Endothelial cell of hepatic sinusoid (primary cell): ENCODE results near the gene R3HCC1L.
"Not testable (repeated sequence)": the region's sequence is repeated elsewhere in the genome, so short reads cannot be mapped to it uniquely, and the experiment has no call there.

Experiments
- in situ Hi-C: cut with HindIII; loops from 2 replicates; pipeline ENCODE4 v1.10.0; 2017; ENCODE audit warnings: low sequenced_read_pairs

The R3HCC1L gene

DNA sequence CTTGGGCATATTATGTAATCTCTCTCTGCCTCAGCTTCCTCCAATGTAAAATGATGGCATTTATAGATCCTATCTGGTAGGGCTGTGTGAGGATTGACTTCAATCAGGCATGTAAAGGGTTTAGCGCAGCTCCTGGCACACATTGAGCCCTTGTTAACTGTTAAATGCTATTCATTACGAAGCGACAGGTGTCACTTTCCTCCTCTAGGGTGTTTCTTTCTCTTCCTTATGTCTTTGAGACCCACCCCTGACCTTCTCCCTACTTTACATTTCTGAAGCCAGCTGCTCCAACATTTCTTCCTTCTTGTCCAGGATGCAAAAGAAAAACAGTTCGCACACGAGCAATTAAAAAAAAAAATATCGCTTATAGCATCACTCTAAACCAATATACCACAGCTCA lies 5.7 kb upstream of the R3HCC1L start:
- in situ Hi-C loops: no loop called here

DNA sequence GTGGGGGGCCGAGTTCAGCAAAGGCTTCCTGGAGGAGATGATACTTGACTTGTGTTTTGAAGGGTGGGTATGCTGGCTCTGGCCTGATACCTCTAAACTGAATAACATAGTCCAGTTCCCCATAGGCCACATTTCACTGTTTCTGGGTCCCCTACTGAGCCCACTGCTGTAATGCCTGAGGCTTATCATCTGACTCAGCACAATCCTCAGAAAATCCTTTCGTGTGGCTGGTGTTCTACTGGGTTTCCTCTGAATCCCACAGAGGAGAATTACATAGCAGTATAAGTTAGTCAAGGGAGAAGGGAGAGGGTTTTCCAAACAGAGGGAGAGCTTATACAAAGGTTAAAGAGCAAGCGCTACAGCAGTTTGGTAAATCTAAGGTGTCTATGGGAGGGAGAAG lies 2.8 kb upstream of the R3HCC1L start:
- in situ Hi-C loops: no loop called here

DNA sequence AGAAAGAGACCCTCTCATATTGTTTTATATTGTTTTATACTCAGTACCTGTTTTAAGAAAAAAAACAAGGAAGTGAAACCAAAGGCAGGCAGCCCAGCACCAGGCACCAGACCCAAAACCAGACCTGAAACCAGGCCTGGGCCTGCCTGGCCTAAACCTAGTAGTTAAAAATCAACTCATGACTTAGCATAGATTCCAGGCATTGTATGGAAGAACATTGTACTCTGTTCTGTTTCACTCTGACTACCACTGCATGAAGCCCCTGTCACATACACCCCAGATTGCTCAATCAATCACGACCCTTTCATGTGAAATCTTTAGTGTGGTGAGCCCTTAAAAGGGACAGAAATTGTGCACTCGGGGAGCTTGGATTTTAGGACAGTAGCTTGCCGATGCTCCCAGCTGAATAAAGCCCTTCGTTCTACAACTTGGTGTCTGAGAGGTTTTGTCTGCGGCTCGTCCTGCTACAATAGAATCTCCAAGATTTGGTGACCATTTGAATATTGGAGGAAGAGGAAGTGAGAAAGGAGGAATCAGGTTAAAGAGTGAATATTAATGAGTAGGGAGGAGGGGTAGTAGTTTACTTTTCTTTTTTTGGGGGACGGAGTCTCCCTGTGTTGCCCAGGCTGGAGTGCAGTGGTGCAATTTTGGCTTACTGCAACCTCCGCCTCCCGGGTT lies 1.2 kb upstream of the R3HCC1L start:
- in situ Hi-C loops: not testable (repeated sequence)

DNA sequence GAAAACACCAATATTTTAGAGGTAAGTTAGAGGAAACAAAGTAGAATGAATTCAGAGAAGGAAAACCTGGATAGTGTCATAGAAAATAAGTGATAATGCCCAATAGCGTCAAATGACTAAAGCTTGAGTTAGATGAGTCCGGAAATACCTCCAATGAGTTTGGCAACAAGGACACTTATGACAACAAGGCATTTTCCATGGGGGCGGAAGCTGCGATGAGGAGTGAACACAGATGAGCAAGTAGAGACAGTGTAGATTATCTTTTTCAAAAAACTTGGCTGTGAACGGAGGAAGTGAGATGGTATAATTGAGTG lies 383 bp upstream of the R3HCC1L start:
- in situ Hi-C loops: no loop called here

DNA sequence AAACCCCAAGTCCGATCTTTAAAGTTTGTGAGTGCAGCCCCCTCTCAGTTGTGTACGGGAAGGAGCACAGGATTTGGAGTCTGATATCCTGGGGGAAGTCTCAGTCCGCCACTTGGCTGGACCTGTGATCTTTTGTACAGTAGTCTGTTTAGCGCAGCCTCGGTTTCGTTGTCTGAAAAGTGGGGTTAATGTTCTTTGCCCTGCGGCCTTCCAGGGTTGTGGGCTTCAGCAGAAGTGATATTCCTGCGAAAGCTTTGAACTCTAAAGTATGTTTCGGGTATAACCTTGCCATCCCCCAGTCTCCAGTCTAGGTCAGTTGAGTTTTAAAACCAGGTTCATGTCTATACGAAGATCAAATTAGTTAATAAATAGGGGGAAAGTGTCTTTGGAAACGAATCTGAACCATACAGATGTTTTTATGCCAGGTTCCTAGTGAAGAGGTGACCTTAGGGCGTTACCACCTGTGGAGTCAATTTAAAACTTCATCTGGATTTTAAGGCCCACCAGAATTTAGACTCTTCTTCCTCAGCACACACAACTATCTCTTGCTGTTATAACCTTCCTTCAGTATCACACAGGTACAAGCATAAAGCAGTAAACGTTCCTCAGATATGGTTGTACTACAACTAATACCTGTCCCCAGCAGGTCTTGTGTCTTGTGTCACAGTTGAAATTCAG lies 904 bp downstream of the R3HCC1L start:
- in situ Hi-C loops: loop anchor here (5.0 kb wide), 2 partner anchors 97 to 172 kb away; no protein-coding TSS in a partner anchor

DNA sequence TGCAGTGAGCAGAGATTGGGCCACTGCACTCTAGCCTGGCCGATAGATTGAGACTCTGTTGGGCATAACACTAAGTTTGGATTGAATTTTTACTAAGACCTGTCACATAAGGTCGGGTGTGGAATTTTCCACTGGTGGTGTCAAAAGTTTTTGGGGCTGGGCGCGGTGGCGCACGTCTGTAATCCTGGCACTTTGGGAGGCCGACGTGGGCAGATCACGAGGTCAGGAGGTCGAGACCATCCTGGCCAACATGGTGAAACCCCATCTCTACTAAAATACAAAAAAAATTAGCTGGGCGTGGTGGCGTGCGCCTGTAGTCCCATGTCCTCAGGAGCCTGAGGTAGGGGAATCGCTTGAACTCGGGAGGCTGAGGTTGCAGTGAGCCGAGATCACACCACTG lies 2.3 kb downstream of the R3HCC1L start:
- in situ Hi-C loops: loop anchor here (5.0 kb wide), 2 partner anchors 96 to 171 kb away; no protein-coding TSS in a partner anchor

DNA sequence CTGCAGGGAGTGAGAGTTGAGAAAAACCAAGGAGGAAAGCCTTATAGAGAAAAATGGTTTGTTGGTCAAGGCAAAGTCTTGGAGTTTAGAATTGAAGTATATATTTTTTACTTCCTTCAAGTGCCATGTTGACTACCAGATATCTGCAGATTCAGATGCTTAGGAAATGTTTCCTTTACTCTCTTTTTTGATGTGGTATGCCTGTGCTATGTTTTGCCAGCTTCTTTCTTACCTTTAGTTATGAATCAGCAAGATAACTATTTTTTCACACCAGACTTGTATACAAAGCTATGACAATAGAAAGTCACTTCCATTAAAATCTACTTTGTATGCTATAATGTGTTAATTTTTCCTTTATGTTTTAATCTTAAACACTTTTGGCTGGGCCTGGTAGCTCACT lies 3.6 kb downstream of the R3HCC1L start:
- in situ Hi-C loops: loop anchor here (5.0 kb wide), 2 partner anchors 94 to 169 kb away; no protein-coding TSS in a partner anchor

DNA sequence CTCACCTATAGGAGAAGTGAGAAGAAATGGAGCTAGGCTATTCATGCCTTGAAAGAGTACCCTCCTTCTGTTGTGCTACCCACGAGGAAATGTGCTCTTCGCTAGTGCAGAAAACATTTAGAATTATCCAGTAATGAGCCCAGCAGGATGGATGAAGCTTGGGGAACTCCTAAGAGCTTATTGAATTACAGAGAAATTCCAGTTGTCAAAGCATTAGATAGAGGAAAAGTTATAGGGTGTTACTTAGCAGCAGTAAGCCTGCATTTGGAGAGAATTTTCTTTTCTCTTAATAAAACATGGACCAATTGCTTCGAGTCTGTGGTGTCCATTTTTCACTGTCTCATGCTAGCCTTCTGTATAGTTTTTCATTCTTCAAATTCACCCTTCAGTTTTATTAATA lies 5.0 kb downstream of the R3HCC1L start:
- in situ Hi-C loops: loop anchor here (5.0 kb wide), 2 partner anchors 93 to 168 kb away; no protein-coding TSS in a partner anchor

DNA sequence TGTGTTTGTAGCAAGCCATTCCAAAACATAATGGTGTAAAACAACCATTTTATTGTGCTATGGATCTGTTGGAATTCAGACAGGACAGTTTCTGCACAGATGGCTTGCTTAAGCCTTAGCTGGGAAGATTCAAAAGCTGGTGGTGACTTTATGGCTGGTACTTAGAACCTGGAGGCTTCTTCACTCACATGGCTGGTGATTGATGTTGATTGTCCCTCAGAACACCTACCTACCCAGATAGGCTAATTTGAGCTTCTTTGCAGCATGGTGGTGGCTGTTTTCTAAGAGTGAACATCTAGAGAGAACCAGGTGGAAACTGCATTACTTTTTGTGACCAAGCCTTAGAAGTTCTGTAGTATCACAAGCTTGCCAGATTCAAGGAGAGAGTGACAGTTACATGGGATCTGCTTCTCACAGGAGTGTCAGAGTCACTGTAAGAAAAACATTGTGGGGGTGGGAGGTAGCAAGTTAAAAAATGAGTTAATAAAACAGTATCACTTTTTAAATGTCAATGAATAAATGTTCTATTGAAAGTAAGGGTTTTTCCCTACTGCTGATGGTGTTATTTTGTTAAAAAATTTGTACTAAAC lies 7.1 kb downstream of the R3HCC1L start:
- in situ Hi-C loops: no loop called here

DNA sequence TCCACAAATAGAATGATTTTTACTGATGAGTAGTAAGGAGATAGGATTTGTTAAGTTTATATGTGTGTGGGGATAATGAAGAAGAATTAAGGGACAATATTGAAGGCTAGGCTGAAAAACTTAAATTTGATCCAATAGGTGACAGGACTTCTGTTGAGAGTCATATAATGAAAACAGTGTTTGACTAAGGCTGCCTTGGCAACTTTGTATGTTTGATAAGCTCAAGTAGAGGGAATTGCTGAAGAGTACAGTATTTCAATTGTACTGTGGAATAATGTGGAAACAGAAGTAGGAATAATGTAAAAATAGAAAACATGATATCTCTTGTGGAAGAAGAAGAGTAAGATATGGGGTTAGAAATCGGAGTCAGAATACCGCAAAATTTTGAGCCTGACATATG lies 10.5 kb downstream of the R3HCC1L start:
- in situ Hi-C loops: no loop called here

DNA sequence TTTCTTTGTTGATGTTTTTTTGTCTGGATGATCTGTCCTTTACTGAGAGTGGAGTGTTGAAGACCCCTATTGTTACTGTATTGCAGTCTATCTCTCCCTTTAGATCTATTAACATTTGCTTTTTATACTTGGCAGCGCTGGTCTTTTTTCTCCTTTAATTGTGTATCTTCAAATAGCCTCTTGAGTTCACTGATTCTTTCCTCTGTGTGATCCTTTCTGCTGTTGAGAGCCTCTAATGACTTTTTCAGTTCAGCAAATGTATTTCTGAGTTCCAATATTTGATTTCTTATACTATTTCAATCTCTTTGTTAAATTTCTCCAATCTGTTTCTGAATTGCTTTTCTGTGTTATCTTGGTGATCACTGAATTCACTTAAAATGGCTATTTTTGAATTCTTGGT lies 15.4 kb downstream of the R3HCC1L start:
- in situ Hi-C loops: no loop called here

DNA sequence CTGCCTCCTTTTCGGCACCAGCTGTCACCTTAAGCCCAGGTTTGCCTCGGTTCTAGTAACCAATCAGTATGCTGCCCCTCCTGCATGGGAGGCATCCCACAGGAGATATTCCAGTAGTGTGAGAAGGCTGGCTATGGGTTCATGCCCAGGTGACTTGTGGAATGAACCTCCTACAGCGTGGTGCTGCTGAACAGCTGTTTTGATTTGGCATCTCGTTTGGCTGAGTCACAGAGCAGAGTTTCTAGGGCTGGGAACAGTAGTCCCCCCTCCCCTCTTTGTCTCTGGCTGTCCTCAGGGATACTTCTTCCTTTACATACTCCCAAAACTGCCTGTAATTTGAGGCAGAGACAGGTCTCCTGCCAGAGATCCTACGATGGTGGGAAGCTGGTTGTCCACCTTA lies 16.1 kb downstream of the R3HCC1L start:
- in situ Hi-C loops: no loop called here

DNA sequence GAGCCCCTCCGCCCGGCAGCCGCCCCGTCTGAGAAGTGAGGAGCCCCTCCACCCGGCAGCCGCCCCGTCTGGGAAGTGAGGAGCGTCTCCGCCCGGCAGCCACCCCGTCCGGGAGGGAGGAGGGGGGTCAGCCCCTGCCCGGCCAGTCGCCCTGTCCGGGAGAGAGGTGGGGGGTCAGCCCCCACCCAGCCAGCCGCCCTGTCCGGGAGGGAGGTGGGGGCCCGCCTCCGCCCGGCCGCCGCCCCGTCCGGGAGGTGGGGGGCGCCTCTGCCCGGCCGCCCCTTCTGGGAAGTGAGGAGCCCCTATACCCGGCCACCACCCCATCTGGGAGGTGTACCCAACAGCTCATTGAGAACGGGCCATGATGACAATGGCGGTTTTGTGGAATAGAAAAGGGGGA lies 18.3 kb downstream of the R3HCC1L start:
- in situ Hi-C loops: not testable (repeated sequence)

DNA sequence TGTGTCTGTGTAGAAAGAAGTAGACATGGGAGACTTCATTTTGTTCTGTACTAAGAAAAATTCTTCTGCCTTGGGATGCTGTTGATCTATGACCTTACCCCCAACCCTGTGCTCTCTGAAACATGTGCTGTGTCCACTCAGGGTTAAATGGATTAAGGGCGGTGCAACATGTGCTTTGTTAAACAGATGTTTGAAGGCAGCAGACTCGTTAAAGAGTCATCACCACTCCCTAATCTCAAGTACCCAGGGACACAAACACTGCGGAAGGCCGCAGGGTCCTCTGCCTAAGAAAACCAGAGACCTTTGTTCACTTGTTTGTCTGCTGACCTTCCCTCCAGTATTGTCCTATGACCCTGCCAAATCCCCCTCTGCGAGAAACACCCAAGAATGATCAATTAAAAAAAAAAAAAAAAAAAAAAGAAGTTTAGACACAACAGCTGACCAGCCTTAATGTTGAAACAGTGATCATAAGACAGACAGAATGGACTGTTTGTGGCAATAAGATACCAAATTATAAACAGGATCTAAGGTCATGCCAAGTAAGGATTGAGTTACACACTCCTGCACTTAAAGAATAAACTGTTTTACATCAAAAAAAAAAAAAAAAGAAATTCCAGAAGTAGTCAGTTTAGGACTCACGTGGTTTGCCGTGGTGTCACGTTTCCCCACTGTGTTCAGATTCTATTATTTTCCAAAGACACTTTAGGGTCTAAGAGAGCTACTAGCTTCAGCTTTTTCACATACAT lies 18.9 kb downstream of the R3HCC1L start:
- in situ Hi-C loops: not testable (repeated sequence)

DNA sequence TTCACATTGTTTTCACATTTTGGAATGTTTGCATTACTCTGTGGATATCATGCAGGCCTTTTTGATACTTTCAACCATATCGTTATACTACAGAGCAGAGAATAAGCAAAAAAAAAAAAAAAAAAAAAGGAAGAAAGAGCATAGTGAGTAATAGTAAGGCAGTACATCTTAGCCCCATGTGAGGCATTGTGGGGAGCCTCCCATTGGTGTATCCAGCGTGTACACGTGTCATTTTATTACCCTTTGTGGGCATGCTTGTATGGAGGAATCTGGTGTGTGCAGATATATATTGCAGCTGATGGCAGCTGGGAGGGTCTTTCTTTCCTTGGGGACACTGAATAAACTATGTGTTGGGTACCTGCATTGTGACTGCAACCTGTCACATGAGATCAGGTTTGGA lies 19.6 kb downstream of the R3HCC1L start:
- in situ Hi-C loops: no loop called here

DNA sequence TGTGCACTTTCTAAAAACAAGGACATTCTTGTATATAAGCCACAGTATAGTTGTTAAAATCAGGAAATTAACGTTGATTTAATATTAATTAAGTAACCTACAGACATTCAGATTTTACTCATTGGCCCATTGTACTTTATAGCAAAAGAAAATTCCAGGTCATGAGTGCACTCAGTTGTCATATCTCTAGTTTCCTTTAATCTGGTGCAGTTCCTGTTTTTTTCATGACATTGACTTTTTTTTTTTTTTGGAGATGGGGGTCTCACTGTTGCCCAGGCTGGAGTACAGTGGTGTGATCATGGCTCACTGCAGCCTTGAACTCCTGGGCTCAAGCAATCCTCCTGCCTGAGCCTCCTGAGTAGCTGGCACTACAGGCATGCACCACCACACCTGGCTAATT lies 24.1 kb downstream of the R3HCC1L start:
- in situ Hi-C loops: no loop called here

DNA sequence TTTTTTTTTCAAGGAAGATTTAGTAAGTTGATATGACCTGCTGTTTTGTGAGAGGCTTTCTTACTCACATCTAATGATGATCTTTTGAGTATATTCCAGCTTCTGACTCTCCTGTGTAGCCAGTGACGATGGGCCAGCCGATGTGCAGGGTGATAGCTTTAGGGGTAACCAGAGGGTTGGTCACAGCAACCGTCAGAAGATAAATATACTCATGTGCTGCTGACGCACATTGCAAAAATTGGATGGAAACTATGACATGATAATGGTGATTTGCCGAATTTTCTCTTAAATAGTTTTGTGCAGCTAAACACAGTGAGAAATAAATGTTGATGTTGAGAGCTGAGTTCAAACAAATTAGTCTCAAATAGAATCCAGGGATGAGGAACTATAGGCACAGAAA lies 29.5 kb downstream of the R3HCC1L start:
- in situ Hi-C loops: no loop called here

DNA sequence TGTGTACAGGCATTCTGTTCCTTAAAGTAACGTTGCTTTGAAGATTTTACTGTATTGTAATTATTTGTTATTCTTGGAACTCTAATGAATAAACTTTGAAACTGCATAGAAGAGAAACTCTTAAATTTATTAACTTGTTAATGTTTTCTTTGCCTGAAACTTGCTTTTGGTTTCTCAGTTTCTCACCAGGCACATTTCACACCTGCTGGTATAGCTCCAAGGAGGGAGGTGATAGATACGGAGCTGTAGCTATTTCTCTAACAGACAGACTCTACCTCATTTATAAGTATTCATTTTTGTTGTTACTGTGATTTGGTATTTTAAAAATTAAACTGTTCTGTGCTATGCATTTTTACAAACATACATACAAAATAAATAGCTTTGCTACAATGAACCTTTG lies 32.7 kb downstream of the R3HCC1L start:
- in situ Hi-C loops: no loop called here

DNA sequence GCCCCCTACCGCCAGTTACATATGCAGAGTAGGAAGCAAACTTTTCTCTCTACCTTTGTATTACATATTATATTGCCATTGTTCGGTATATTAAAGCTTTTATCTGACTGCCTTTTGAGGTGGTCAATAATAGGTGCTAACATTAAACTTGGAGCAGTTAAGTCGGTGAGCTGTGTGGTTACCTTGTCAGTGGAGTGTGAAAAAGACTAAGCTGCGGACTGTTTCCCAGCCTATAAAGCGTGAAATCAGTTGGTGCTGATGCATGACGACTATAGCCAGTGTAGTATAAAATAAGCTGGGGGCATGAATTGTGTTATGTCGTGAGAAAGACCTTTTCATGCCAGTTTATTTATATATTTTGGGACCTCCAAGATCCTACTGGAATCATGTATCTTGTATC lies 33.7 kb downstream of the R3HCC1L start:
- in situ Hi-C loops: no loop called here

DNA sequence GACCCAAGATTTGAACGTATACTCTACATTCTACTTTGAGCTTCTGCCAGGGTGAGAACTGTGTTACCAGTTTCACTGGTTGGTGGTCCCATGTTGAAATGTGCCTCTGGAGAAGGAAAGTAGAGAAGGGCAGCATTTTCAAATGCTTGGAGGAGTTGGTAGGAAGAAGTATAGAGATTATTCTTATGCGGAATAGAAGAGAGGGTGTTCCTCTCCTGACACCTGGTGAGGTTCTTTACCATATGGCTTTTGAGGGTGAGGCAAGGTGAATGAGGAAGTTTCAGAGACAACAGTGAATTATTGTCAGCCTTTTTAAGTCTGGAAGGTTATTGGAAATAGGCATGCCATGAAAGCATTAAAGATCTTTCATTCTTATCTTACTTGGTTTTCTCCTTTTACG lies 34.3 kb downstream of the R3HCC1L start:
- in situ Hi-C loops: no loop called here

DNA sequence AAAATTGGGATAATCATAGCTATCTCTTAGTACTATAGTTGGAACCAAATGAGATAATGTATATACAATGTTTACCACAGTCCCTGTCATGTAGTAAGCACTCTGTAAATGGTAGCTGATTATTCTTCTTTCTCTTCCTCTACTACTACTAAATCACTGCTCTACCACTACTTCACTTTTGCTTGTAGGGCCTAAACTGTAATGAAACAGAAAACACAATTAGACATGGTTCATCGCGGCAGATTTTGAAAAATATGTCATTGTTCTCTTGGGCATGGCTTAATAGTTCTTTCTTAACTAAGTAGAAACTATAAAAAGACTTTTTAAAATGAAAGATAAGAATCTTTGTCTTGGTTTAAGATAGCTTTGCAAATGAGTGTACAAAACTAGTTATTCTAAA lies 34.9 kb downstream of the R3HCC1L start:
- in situ Hi-C loops: no loop called here
